Breast epithelium (tissue), 3 donors: ENCODE measurements around the gene NDUFS8.
A peak's percentile ranks its signal among the peaks of the same experiment; 100 is the strongest.

ENCODE experiments used
- POLR2A ChIP-seq: fragments of 450-650 bp; IDR thresholded peaks from one replicate; pipeline ENCODE4 v1.6.1; 2016; ENCODE audit warnings: antibody characterized with exemption, mild to moderate bottlenecking, moderate library complexity
- POLR2AphosphoS5 ChIP-seq, 3 donors: sonication (generic); formaldehyde crosslinking; IDR thresholded peaks; one replicate each; pipeline ENCODE4 v1.6.1; 2017; ENCODE audit warnings: antibody characterized with exemption in 3 of 3
- TF ChIP-seq, protein P1 (sequence below), 3 donors: fragments of 450-650 bp; IDR thresholded peaks; one replicate each; pipeline ENCODE4 v1.5.1; 2016 to 2017; ENCODE audit warnings: antibody characterized with exemption in 3 of 3, mild to moderate bottlenecking in 3 of 3, moderate library complexity in 3 of 3

DNA sequence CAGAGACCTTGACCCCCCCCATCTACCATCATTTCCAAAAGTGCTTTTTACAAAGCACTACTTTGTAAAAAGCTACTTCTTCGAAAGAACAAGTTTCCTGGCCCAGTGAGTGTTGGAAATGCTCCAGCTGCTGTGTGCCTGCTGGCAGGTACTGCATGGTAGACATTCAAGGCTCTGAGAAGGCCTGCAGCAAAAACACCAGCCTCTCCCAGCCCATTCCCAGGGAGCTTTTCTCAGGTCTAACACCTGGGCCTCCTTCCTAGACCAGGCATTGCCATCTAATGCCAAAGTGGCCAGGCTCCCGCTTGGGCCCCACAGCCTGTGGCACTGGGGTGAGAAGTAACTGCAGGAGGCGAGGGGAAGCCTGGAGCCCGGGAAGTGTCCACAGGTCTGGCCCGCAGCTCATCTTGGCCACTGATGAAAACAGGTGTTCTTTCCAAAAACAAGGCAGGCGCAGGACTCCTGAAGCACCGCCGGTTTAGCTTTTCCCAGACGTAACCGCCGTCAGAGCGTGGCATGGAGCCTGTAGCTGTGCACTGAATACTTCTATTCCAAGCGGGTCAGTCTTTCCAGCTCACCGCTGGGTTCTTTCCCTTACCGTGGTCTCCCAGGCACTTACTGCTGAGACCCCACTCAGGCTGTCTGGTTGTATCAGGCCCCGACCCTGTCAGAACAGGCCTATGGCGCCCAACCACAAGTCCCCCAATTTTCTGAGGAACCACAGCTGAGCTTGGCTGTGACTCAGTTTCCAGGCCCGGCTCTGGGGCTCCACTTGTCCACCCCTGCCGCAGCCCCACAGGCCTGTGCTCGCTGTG lies 7.1 kb downstream of the NDUFS8 start:
- TF ChIP-seq POLR2A (no peak), POLR2AphosphoS5 (IDR thresholded peaks at IDR 0.05) (peak in 1 of 3 donors; percentile 1)
- TF ChIP-seq, protein P1, sequence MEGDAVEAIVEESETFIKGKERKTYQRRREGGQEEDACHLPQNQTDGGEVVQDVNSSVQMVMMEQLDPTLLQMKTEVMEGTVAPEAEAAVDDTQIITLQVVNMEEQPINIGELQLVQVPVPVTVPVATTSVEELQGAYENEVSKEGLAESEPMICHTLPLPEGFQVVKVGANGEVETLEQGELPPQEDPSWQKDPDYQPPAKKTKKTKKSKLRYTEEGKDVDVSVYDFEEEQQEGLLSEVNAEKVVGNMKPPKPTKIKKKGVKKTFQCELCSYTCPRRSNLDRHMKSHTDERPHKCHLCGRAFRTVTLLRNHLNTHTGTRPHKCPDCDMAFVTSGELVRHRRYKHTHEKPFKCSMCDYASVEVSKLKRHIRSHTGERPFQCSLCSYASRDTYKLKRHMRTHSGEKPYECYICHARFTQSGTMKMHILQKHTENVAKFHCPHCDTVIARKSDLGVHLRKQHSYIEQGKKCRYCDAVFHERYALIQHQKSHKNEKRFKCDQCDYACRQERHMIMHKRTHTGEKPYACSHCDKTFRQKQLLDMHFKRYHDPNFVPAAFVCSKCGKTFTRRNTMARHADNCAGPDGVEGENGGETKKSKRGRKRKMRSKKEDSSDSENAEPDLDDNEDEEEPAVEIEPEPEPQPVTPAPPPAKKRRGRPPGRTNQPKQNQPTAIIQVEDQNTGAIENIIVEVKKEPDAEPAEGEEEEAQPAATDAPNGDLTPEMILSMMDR (IDR thresholded peaks at IDR 0.05): no peak
